Loucy (cell line): ENCODE measurements around the gene SYPL1.
"Not testable (repeated sequence)": the region's sequence is repeated elsewhere in the genome, so short reads cannot be mapped to it uniquely, and the experiment has no call there.

Source experiments
- H2AFZ ChIP-seq: fragments of 200-600 bp; sonication (generic); 2 replicates; pipeline ENCODE4 v1.6.0; 2016; ENCODE audit warnings: antibody characterized with exemption, mild to moderate bottlenecking, low read length, moderate library complexity
- H3F3A ChIP-seq: fragments of 200-600 bp; 2 replicates; pipeline ENCODE4 v1.6.0; 2016; ENCODE audit warnings: antibody characterized with exemption, low read depth, mild to moderate bottlenecking
- H3K27me3 ChIP-seq: fragments of 200-600 bp; sonication (generic); 2 replicates; pipeline ENCODE4 v1.6.1; 2014; ENCODE audit warnings: low read length, mild to moderate bottlenecking; ENCODE audit not compliant: insufficient read depth, poor library complexity, severe bottlenecking
- H3K36me3 ChIP-seq: fragments of 200-600 bp; sonication (generic); 2 replicates; pipeline ENCODE4 v1.6.1; 2016; ENCODE audit warnings: low read length; ENCODE audit not compliant: insufficient read depth
- H3K4me1 ChIP-seq: fragments of 200-600 bp; sonication (generic); 2 replicates; pipeline ENCODE4 v1.5.1; 2014; ENCODE audit warnings: low read length, mild to moderate bottlenecking; ENCODE audit not compliant: insufficient read depth, poor library complexity, severe bottlenecking
- H3K4me2 ChIP-seq: fragments of 200-600 bp; sonication (generic); 2 replicates; pipeline ENCODE4 v1.6.0; 2014; ENCODE audit warnings: antibody characterized with exemption, low read length, low read depth, mild to moderate bottlenecking; ENCODE audit not compliant: poor library complexity, severe bottlenecking
- H3K4me3 ChIP-seq: fragments of 200-600 bp; sonication (generic); 2 replicates; pipeline ENCODE4 v1.5.1; 2014; ENCODE audit warnings: low read length, mild to moderate bottlenecking, mixed read lengths; ENCODE audit not compliant: poor library complexity, severe bottlenecking
- H3K79me2 ChIP-seq: fragments of 200-600 bp; sonication (generic); 2 replicates; pipeline ENCODE4 v1.6.1; 2014; ENCODE audit warnings: low read length; ENCODE audit not compliant: insufficient read depth
- H3K9ac ChIP-seq: fragments of 200-600 bp; sonication (generic); 2 replicates; pipeline ENCODE4 v1.6.0; 2014; ENCODE audit warnings: mild to moderate bottlenecking, low read depth, low read length, moderate library complexity; ENCODE audit not compliant: poor library complexity, severe bottlenecking
- H3K9me2 ChIP-seq: fragments of 200-600 bp; sonication (generic); replicated peaks from 2 replicates; pipeline ENCODE4 v1.6.1; 2016; ENCODE audit warnings: low read depth, low read length, mixed read lengths
- H3K9me3 ChIP-seq: fragments of 200-600 bp; sonication (generic); 2 replicates; pipeline ENCODE4 v1.6.1; 2014; ENCODE audit warnings: mild to moderate bottlenecking, antibody characterized with exemption, low read length, low read depth; ENCODE audit not compliant: insufficient read depth
- H4K20me1 ChIP-seq: fragments of 200-600 bp; sonication (generic); 2 replicates; pipeline ENCODE4 v1.6.0; 2014; ENCODE audit warnings: antibody characterized with exemption, low read length, mild to moderate bottlenecking; ENCODE audit not compliant: insufficient read depth, poor library complexity, severe bottlenecking
- EZH2phosphoT487 ChIP-seq: fragments of 200-600 bp; IDR thresholded peaks from 2 replicates; pipeline ENCODE4 v1.6.1; 2018; ENCODE audit warnings: antibody characterized with exemption, mild to moderate bottlenecking, moderate library complexity, borderline replicate concordance
- TF ChIP-seq, protein P1 (sequence below): fragments of 200-600 bp; sonication (generic); conservative IDR thresholded peaks from 2 replicates; pipeline ENCODE4 v1.5.1; 2014; ENCODE audit warnings: mild to moderate bottlenecking, antibody characterized with exemption, low read length

Gene SYPL1

DNA sequence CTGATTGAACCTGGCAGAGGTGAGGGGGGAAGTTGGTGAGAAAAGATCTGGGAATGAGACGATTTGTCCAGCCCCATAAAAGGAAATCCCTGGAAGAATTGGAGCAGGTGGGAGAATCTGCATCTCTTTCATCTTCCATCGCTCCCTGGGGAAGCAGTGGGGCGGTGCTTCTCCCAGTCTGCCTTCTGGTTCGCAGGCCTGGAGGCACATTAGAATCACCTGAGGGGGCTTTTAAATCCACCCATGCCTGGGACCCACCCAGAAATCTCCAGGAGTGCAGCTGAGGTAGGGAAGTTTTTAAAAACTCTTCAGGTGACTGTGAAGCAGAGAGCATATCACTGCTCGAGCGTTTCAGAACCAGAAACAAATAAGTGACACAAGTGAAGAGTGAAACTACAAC lies 26.7 kb upstream of the SYPL1 start:
- H3K4me2 ChIP-seq, result no peak overlapping the region
- H3K9ac ChIP-seq, result no peak overlapping the region
- H3F3A ChIP-seq, result no peaks in the 10 kb centered on the region
- H3K36me3 ChIP-seq, result no peaks in the 10 kb centered on the region
- H3K4me1 ChIP-seq, result peaks cover 8% of the 10 kb centered on the region
- no peaks in the 10 kb centered on the region for H3K79me2 ChIP-seq
- no peak overlapping the region for H3K4me3 ChIP-seq
- H4K20me1 ChIP-seq, result no peaks in the 10 kb centered on the region
- no peaks in the 10 kb centered on the region for H3K27me3 ChIP-seq
- no peaks in the 10 kb centered on the region for H3K9me3 ChIP-seq
- H2AFZ ChIP-seq, result no peak overlapping the region
- H3K9me2 ChIP-seq, result no peaks in the 10 kb centered on the region
- TF ChIP-seq, protein P1, sequence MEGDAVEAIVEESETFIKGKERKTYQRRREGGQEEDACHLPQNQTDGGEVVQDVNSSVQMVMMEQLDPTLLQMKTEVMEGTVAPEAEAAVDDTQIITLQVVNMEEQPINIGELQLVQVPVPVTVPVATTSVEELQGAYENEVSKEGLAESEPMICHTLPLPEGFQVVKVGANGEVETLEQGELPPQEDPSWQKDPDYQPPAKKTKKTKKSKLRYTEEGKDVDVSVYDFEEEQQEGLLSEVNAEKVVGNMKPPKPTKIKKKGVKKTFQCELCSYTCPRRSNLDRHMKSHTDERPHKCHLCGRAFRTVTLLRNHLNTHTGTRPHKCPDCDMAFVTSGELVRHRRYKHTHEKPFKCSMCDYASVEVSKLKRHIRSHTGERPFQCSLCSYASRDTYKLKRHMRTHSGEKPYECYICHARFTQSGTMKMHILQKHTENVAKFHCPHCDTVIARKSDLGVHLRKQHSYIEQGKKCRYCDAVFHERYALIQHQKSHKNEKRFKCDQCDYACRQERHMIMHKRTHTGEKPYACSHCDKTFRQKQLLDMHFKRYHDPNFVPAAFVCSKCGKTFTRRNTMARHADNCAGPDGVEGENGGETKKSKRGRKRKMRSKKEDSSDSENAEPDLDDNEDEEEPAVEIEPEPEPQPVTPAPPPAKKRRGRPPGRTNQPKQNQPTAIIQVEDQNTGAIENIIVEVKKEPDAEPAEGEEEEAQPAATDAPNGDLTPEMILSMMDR, result no peak
- no peak for TF ChIP-seq EZH2phosphoT487

DNA sequence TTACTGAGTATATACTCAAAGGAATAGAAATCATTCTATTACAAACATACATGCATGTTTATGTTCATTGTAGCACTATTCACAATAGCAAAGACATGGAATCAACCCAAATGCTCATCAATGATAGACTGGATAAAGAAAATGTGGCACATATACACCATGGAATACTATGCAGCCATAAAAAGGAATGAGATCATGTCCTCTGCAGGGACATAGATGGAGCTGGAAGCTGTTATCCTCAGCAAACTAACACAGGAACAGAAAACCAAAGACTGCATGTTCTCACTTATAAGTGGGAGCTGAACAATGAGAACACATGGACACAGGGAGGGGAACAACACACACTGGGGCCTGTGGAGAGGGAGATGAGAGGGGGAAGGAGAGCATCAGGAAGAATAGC lies 26.1 kb upstream of the SYPL1 start:
- not testable (repeated sequence) for H2AFZ ChIP-seq, H3F3A ChIP-seq, H4K20me1 ChIP-seq, H3K9ac ChIP-seq, H3K9me3 ChIP-seq, H3K4me2 ChIP-seq, H3K9me2 ChIP-seq, H3K79me2 ChIP-seq, H3K27me3 ChIP-seq, H3K4me1 ChIP-seq, H3K36me3 ChIP-seq, H3K4me3 ChIP-seq

DNA sequence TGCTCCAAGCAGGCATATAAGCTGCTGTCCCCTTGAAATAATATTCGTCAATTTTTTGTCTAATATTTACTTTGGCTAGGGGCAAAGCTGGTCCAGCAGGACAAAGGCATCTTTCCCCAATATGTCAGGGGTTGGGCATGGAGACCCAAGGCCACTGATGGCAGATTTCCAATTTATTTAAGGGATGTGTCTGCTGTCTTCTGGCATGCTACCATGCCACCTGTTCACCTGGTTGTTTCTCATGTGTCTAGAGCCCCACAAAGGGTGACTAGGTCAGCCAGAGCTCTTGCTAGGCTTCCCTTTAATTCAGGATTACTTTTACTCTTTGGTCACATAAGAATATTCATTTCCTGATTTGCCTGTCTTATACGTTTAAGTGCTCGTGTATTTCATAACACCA lies 22.1 kb upstream of the SYPL1 start:
- TF ChIP-seq EZH2phosphoT487, result no peak
- TF ChIP-seq, protein P1, result no peak
- H3K27me3 ChIP-seq, result no peaks in the 10 kb centered on the region
- no peak overlapping the region for H3K9ac ChIP-seq
- H4K20me1 ChIP-seq, result no peaks in the 10 kb centered on the region
- H3K4me2 ChIP-seq, result no peak overlapping the region
- no peaks in the 10 kb centered on the region for H3K9me2 ChIP-seq
- H3K9me3 ChIP-seq, result no peaks in the 10 kb centered on the region
- H3K36me3 ChIP-seq, result no peaks in the 10 kb centered on the region
- no peaks in the 10 kb centered on the region for H3K79me2 ChIP-seq
- H3K4me1 ChIP-seq, result no peaks in the 10 kb centered on the region
- H3K4me3 ChIP-seq, result no peak overlapping the region
- no peaks in the 10 kb centered on the region for H3F3A ChIP-seq
- H2AFZ ChIP-seq, result no peak overlapping the region

DNA sequence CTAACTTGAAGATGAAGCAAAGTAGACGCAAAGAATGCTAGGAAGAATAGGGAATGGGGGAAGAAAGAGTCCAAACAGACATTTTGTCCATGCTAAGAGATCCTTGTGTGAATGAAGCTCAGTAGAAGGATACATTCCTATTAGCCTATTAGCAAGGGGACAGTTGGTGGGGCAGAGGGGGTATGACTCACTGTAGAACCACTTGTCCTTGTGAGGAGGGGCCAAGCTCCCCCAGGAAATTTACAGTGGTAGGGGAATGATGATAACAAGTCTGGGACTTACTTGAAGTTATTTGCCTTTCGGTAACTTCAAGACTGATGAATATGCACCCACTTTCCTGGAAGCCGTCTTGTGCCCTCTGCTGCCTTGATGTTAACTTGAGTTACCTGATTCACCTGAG lies 17.2 kb upstream of the SYPL1 start:
- Histone ChIP-seq H3K9ac (no peak overlapping the region), H3F3A (no peaks in the 10 kb centered on the region), H2AFZ (no peak overlapping the region), H3K4me1 (peaks cover 10% of the 10 kb centered on the region), H3K9me3 (no peaks in the 10 kb centered on the region), H3K79me2 (no peaks in the 10 kb centered on the region), H3K36me3 (no peaks in the 10 kb centered on the region), H3K4me2 (no peak overlapping the region), H3K9me2 (no peaks in the 10 kb centered on the region), H4K20me1 (no peaks in the 10 kb centered on the region), H3K4me3 (no peak overlapping the region), H3K27me3 (no peaks in the 10 kb centered on the region)
- TF ChIP-seq, protein P1, result no peak
- TF ChIP-seq EZH2phosphoT487, result no peak
